ENCODE data around the gene COL4A6.

DNA sequence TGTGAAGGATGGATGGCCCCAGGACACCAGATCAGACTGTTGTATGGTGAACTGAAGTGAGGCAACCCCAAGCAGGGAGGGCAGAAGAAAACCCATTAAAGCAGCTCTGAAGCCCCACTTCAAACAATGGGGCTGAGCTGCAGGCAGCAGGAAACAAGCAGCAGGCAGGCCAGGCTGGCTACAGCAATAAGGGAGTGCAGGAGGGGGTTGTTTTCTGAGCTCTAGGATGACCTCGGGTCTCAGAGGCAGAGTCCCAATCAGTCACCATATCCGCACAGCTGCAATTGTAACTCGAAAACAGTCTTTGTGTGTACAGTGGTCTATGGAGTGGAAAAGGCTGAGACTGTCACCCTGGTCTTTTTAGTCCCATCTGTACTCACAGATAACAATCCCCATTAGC is 90.4 kb downstream of the COL4A6 start:
- TF ChIP-seq, protein P1, sequence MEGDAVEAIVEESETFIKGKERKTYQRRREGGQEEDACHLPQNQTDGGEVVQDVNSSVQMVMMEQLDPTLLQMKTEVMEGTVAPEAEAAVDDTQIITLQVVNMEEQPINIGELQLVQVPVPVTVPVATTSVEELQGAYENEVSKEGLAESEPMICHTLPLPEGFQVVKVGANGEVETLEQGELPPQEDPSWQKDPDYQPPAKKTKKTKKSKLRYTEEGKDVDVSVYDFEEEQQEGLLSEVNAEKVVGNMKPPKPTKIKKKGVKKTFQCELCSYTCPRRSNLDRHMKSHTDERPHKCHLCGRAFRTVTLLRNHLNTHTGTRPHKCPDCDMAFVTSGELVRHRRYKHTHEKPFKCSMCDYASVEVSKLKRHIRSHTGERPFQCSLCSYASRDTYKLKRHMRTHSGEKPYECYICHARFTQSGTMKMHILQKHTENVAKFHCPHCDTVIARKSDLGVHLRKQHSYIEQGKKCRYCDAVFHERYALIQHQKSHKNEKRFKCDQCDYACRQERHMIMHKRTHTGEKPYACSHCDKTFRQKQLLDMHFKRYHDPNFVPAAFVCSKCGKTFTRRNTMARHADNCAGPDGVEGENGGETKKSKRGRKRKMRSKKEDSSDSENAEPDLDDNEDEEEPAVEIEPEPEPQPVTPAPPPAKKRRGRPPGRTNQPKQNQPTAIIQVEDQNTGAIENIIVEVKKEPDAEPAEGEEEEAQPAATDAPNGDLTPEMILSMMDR (IDR thresholded peaks at IDR 0.05), result no peak
- TF ChIP-seq POLR2A (IDR thresholded peaks at IDR 0.05), result no peak
- TF ChIP-seq EP300 (IDR thresholded peaks at IDR 0.05), result no peak
- no peak for TF ChIP-seq POLR2AphosphoS5 (IDR thresholded peaks at IDR 0.05)
